Neural cell (in vitro differentiated cells): ENCODE results near the gene FRMD4B. TPM values are rescaled to one million over a fixed set of nuclear protein-coding genes. Genes with fewer than 3 reads are reported as not detected.

Experiments used
- H2AFZ ChIP-seq: fragments of 200-600, 300-800 bp; sonication (generic), shearing (Covaris generic); 2 replicates; pipeline ENCODE4 v1.6.0; 2014; ENCODE audit warnings: low read depth, mild to moderate bottlenecking, antibody characterized with exemption, low read length, moderate library complexity
- H3F3A ChIP-seq: fragments of 200-600 bp; shearing (Covaris generic); 2 replicates; pipeline ENCODE4 v1.6.1; 2016; ENCODE audit warnings: mild to moderate bottlenecking, moderate library complexity, mixed read lengths, antibody characterized with exemption, low read length; ENCODE audit not compliant: insufficient read depth, poor library complexity, severe bottlenecking
- H3K27ac ChIP-seq: fragments of 200-600, 300-800 bp; sonication (generic), shearing (Covaris generic); 2 replicates; pipeline ENCODE4 v1.5.1; 2014; ENCODE audit warnings: mild to moderate bottlenecking, low read length, moderate library complexity
- H3K27me3 ChIP-seq: fragments of 300-800, 200-600 bp; sonication (generic), shearing (Covaris generic); 2 replicates; pipeline ENCODE4 v1.6.0; 2014; ENCODE audit warnings: mild to moderate bottlenecking, low read depth, low read length, moderate library complexity; ENCODE audit not compliant: insufficient read depth
- H3K36me3 ChIP-seq: fragments of 300-800, 200-600 bp; sonication (generic), shearing (Covaris generic); 2 replicates; pipeline ENCODE4 v1.5.1; 2014; ENCODE audit warnings: mild to moderate bottlenecking, antibody characterized with exemption, low read length, moderate library complexity; ENCODE audit not compliant: insufficient read depth
- H3K4me2 ChIP-seq: fragments of 300-800, 200-600 bp; sonication (generic), shearing (Covaris generic); 2 replicates; pipeline ENCODE4 v1.6.0; 2014; ENCODE audit warnings: mild to moderate bottlenecking, low read length
- H3K4me3 ChIP-seq: fragments of 300-800, 200-600 bp; sonication (generic), shearing (Covaris generic); 2 replicates; pipeline ENCODE4 v1.5.1; 2014; ENCODE audit warnings: mild to moderate bottlenecking, low read length, moderate library complexity
- H3K79me2 ChIP-seq: fragments of 200-600 bp; shearing (Covaris generic); replicated peaks from 2 replicates; pipeline ENCODE4 v1.6.0; 2014; ENCODE audit warnings: mild to moderate bottlenecking, low read length, moderate library complexity; ENCODE audit not compliant: insufficient read depth
- H3K9ac ChIP-seq: fragments of 300-800, 200-600 bp; sonication (generic), shearing (Covaris generic); 2 replicates; pipeline ENCODE4 v1.6.1; 2016; ENCODE audit warnings: mild to moderate bottlenecking, low read length, mixed read lengths
- H3K9me2 ChIP-seq: fragments of 200-600 bp; shearing (Covaris generic); 2 replicates; pipeline ENCODE4 v1.6.1; 2016; ENCODE audit warnings: mild to moderate bottlenecking, low read length, mixed read lengths; ENCODE audit not compliant: insufficient read depth
- H3K9me3 ChIP-seq: fragments of 200-600, 300-800 bp; sonication (generic), shearing (Covaris generic); 2 replicates; pipeline ENCODE4 v1.6.1; 2016; ENCODE audit warnings: mild to moderate bottlenecking, mixed run types, low read length, moderate library complexity, mixed read lengths
- H4K20me1 ChIP-seq: fragments of 200-600 bp; shearing (Covaris generic); 2 replicates; pipeline ENCODE4 v1.6.1; 2016; ENCODE audit warnings: mild to moderate bottlenecking, mixed run types; ENCODE audit not compliant: insufficient read depth
- EP300 ChIP-seq: fragments of 450-650 bp; conservative IDR thresholded peaks from 2 replicates; pipeline ENCODE4 v1.6.1; 2014; ENCODE audit warnings: antibody characterized with exemption, mild to moderate bottlenecking, moderate library complexity; ENCODE audit not compliant: poor library complexity, severe bottlenecking
- EZH2 ChIP-seq: fragments of 200-600, 300-800 bp; shearing (Covaris generic), sonication (generic); IDR thresholded peaks from 2 replicates; pipeline ENCODE4 v1.6.1; 2014; ENCODE audit warnings: antibody characterized with exemption, low read length, borderline replicate concordance, mild to moderate bottlenecking; ENCODE audit not compliant: insufficient read depth, poor library complexity, severe bottlenecking
- MXI1 ChIP-seq: fragments of 450-650 bp; conservative IDR thresholded peaks from 2 replicates; pipeline ENCODE4 v1.6.1; 2014; ENCODE audit warnings: antibody characterized with exemption, mild to moderate bottlenecking; ENCODE audit not compliant: poor library complexity, severe bottlenecking
- POLR2AphosphoS5 ChIP-seq: IDR thresholded peaks from 2 replicates; pipeline ENCODE4 v1.6.1; 2012
- RAD21 ChIP-seq: fragments of 450-650 bp; conservative IDR thresholded peaks from 2 replicates; pipeline ENCODE4 v1.6.1; 2014; ENCODE audit warnings: antibody characterized with exemption, mild to moderate bottlenecking, moderate library complexity
- SMC3 ChIP-seq: fragments of 450-650 bp; conservative IDR thresholded peaks from 2 replicates; pipeline ENCODE4 v1.6.1; 2014; ENCODE audit warnings: antibody characterized with exemption, mild to moderate bottlenecking, moderate library complexity; ENCODE audit not compliant: poor library complexity
- TAF1 ChIP-seq: IDR thresholded peaks from 2 replicates; pipeline ENCODE4 v1.6.1; 2012; ENCODE audit warnings: low read depth
- polyA plus RNA-seq: library from polyadenylated mRNA; depleted of rRNA; stranded (reverse); fragments of >200 nt; gene quantifications from 2 replicates; pipeline ENCODE4 v1.2.3, GENCODE V29; 2014
- TF ChIP-seq, protein P1 (sequence below): fragments of 450-650 bp; IDR thresholded peaks from 2 replicates; pipeline ENCODE4 v1.5.1; 2014; ENCODE audit warnings: antibody characterized with exemption, mild to moderate bottlenecking, moderate library complexity; ENCODE audit not compliant: poor library complexity, severe bottlenecking
- TF ChIP-seq, protein P2 (sequence below): IDR thresholded peaks from 2 replicates; pipeline ENCODE4 v1.6.1; 2012; ENCODE audit warnings: borderline replicate concordance

Gene FRMD4B
- polyA plus RNA-seq, 1 donor from 2014 or later = 6.2 TPM

DNA sequence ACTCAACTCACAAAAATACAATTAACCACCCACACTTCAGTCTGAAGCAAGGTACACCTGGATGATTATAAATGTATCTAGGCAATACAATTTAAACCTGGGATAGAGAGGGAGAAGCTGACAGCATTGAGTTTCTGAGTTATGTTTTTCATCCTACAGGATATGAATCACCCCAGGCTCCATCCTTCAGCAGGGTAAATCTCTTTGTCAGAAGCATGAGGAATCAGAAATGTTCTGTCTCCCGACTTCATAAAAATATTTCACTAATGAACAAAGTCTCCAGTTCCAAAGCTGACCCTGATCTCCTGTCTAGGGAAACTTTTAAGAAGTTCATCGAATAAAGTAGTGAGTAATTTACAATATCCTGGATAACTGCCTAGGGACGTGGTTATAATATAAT, 25.5 kb upstream of the FRMD4B start:
- no peaks in the 10 kb centered on the region for H3K79me2 ChIP-seq
- no peak overlapping the region for H3K4me2 ChIP-seq
- TF ChIP-seq MXI1 = no peak
- TF ChIP-seq, protein P1, sequence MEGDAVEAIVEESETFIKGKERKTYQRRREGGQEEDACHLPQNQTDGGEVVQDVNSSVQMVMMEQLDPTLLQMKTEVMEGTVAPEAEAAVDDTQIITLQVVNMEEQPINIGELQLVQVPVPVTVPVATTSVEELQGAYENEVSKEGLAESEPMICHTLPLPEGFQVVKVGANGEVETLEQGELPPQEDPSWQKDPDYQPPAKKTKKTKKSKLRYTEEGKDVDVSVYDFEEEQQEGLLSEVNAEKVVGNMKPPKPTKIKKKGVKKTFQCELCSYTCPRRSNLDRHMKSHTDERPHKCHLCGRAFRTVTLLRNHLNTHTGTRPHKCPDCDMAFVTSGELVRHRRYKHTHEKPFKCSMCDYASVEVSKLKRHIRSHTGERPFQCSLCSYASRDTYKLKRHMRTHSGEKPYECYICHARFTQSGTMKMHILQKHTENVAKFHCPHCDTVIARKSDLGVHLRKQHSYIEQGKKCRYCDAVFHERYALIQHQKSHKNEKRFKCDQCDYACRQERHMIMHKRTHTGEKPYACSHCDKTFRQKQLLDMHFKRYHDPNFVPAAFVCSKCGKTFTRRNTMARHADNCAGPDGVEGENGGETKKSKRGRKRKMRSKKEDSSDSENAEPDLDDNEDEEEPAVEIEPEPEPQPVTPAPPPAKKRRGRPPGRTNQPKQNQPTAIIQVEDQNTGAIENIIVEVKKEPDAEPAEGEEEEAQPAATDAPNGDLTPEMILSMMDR = no peak
- no peak for TF ChIP-seq EZH2
- TF ChIP-seq POLR2AphosphoS5 = no peak
- TF ChIP-seq, protein P2, sequence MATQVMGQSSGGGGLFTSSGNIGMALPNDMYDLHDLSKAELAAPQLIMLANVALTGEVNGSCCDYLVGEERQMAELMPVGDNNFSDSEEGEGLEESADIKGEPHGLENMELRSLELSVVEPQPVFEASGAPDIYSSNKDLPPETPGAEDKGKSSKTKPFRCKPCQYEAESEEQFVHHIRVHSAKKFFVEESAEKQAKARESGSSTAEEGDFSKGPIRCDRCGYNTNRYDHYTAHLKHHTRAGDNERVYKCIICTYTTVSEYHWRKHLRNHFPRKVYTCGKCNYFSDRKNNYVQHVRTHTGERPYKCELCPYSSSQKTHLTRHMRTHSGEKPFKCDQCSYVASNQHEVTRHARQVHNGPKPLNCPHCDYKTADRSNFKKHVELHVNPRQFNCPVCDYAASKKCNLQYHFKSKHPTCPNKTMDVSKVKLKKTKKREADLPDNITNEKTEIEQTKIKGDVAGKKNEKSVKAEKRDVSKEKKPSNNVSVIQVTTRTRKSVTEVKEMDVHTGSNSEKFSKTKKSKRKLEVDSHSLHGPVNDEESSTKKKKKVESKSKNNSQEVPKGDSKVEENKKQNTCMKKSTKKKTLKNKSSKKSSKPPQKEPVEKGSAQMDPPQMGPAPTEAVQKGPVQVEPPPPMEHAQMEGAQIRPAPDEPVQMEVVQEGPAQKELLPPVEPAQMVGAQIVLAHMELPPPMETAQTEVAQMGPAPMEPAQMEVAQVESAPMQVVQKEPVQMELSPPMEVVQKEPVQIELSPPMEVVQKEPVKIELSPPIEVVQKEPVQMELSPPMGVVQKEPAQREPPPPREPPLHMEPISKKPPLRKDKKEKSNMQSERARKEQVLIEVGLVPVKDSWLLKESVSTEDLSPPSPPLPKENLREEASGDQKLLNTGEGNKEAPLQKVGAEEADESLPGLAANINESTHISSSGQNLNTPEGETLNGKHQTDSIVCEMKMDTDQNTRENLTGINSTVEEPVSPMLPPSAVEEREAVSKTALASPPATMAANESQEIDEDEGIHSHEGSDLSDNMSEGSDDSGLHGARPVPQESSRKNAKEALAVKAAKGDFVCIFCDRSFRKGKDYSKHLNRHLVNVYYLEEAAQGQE = no peak
- TF ChIP-seq TAF1 = no peak
- TF ChIP-seq RAD21 = no peak
- no peaks in the 10 kb centered on the region for H4K20me1 ChIP-seq
- H3K9ac ChIP-seq = no peak overlapping the region
- H3F3A ChIP-seq = no peaks in the 10 kb centered on the region
- H3K9me2 ChIP-seq = no peaks in the 10 kb centered on the region
- no peaks in the 10 kb centered on the region for H3K9me3 ChIP-seq
- H3K27me3 ChIP-seq = no peaks in the 10 kb centered on the region
- no peak overlapping the region for H3K27ac ChIP-seq
- H2AFZ ChIP-seq = no peak overlapping the region
- no peak overlapping the region for H3K4me3 ChIP-seq
- H3K36me3 ChIP-seq = no peaks in the 10 kb centered on the region

- no peak overlapping the region for H3K27ac ChIP-seq
- H3K4me3 ChIP-seq = no peak overlapping the region
- no peaks in the 10 kb centered on the region for H4K20me1 ChIP-seq
- H3F3A ChIP-seq = no peaks in the 10 kb centered on the region
- H3K27me3 ChIP-seq = no peaks in the 10 kb centered on the region
- no peaks in the 10 kb centered on the region for H3K9me2 ChIP-seq
- TF ChIP-seq EP300 (no peak), EZH2 (no peak), SMC3 (peak; percentile 23)
- TF ChIP-seq, protein P1 = peak; percentile 56
- H2AFZ ChIP-seq = no peak overlapping the region
- no peak overlapping the region for H3K4me2 ChIP-seq
- no peaks in the 10 kb centered on the region for H3K79me2 ChIP-seq
- peaks cover 1% of the 10 kb centered on the region for H3K9me3 ChIP-seq
- no peaks in the 10 kb centered on the region for H3K36me3 ChIP-seq
- H3K9ac ChIP-seq = no peak overlapping the region
Observed at GRCh38 chr3:69410301-69410700, 24.4 kb upstream of the FRMD4B start.
